CD4-positive, alpha-beta T cell (primary cell): Measurements from ENCODE around the gene ABCG1. TPM values are rescaled to one million over a fixed set of nuclear protein-coding genes. Genes with fewer than 3 reads are reported as not detected.
A peak's percentile ranks its signal among the peaks of the same experiment; 100 is the strongest.

Source experiments
- ATAC-seq: fragments of 200-7000 bp; cut with Tn5 transposase; one replicate; pipeline ENCODE4 v1.10.0; 2022; ENCODE audit warnings: mild to moderate bottlenecking; ENCODE audit not compliant: poor library complexity
- CTCF ChIA-PET: fragments of 350-600 bp; sonication (Branson Sonifier 250); formaldehyde crosslinking; loops from one replicate; lab custom pipeline; 2021; ENCODE audit warnings: antibody characterized with exemption, inconsistent platforms; lab: Charles Lee
- POLR2A ChIA-PET: fragments of 350-600 bp; sonication (Branson Sonifier 250); formaldehyde crosslinking; loops from one replicate; lab custom pipeline; 2021; ENCODE audit warnings: antibody characterized with exemption, inconsistent platforms; lab: Charles Lee
- DNase-seq, 14 experiments: peaks; one replicate each; pipeline ENCODE4 v3.0.0-alpha.2; 2013 to 2020; ENCODE audit warnings: mixed read lengths in 2 of 14
- H3K27ac ChIP-seq, 2 donors: one replicate each; pipeline versions ENCODE4 v1.5.1 to v1.7.0; 2013; ENCODE audit warnings: low read length in 2 of 2, low read depth in 1 of 2, mild to moderate bottlenecking in 1 of 2
- H3K27me3 ChIP-seq, 2 experiments: 1 replicate in 1 of 2; 2 replicates in 1 of 2; pipeline versions ENCODE4 v1.6.1 to v1.7.0; 2013; ENCODE audit warnings: low read length in 2 of 2, control low read depth in 1 of 2, mild to moderate bottlenecking in 1 of 2, moderate library complexity in 1 of 2; ENCODE audit not compliant: insufficient read depth in 2 of 2, control insufficient read depth in 1 of 2
- H3K36me3 ChIP-seq: one replicate; pipeline ENCODE4 v1.6.1; 2013; ENCODE audit warnings: low read length, control low read depth; ENCODE audit not compliant: insufficient read depth
- H3K4me1 ChIP-seq: one replicate; pipeline ENCODE4 v1.6.1; 2013; ENCODE audit warnings: low read length, control low read depth; ENCODE audit not compliant: insufficient read depth
- H3K4me3 ChIP-seq: one replicate; pipeline ENCODE4 v1.5.1; 2013; ENCODE audit warnings: mild to moderate bottlenecking, low read length, moderate library complexity
- H3K9me3 ChIP-seq, 2 experiments: 1 replicate in 1 of 2; 2 replicates in 1 of 2; pipeline versions ENCODE4 v1.6.1 to v1.7.0; 2013; ENCODE audit warnings: low read length in 2 of 2, mild to moderate bottlenecking in 2 of 2, control low read depth in 1 of 2, moderate library complexity in 1 of 2; ENCODE audit not compliant: control insufficient read depth in 1 of 2, insufficient read depth in 1 of 2
- H3K27ac Mint-ChIP-seq: one replicate; pipeline ENCODE4 v1.8.0; 2020; ENCODE audit warnings: mixed read lengths
- H3K27me3 Mint-ChIP-seq: one replicate; pipeline ENCODE4 v1.8.0; 2021; ENCODE audit warnings: mixed read lengths
- H3K36me3 Mint-ChIP-seq: one replicate; pipeline ENCODE4 v1.8.0; 2021; ENCODE audit warnings: low read depth, mixed read lengths
- H3K4me1 Mint-ChIP-seq: one replicate; pipeline ENCODE4 v1.8.0; 2021; ENCODE audit warnings: low read depth, mixed read lengths
- H3K4me3 Mint-ChIP-seq: one replicate; pipeline ENCODE4 v1.8.0; 2020; ENCODE audit warnings: mild to moderate bottlenecking, mixed read lengths
- H3K9me3 Mint-ChIP-seq: one replicate; pipeline ENCODE4 v1.8.0; 2020; ENCODE audit warnings: mixed read lengths
- CTCF ChIP-seq: fragments of 200-600 bp; IDR thresholded peaks from one replicate; pipeline ENCODE4 v1.8.0; 2022; ENCODE audit warnings: antibody characterized with exemption, mild to moderate bottlenecking
- intact Hi-C, 2 experiments: fragments of 100-400 bp; cut with DNase I in 1 of 2; cut with micrococcal nuclease in 1 of 2; formaldehyde crosslinking; loops; one replicate each; pipeline versions ENCODE4 v1.15.1 to v1.9.0; 2023 to 2025; cut with DNase I, micrococcal nuclease
- total RNA-seq, 174 experiments: library from RNA in 2 of 174; stranded (reverse) in 2 of 174; gene quantifications; one replicate each; pipeline ENCODE4 v1.2.3 and lab custom pipeline; 2021 to 2026

The ABCG1 gene
- total RNA-seq, 2 experiments from 2014 or later: 109 to 116 TPM

GRCh38 chr21:42252325-42252654 is 33.4 kb downstream of the ABCG1 start:
- H3K9me3 Mint-ChIP-seq: no peaks in the 10 kb centered on the region
- no peak overlapping the region for H3K4me3 Mint-ChIP-seq
- no peak for ATAC-seq
- ChIA-PET POLR2A (interaction anchor here (1.2 kb wide), 1 partner anchor 14 kb away, joined by 3 read pairs; no protein-coding TSS in a partner anchor), CTCF (interaction anchor here (0.7 kb wide), 1 partner anchor 8 kb away, joined by 3 read pairs; no protein-coding TSS in a partner anchor)
- H3K27ac ChIP-seq: no peak overlapping the region
- peaks cover 24% of the 10 kb centered on the region for H3K4me1 ChIP-seq
- no peaks in the 10 kb centered on the region for H3K27me3 Mint-ChIP-seq
- H3K27me3 ChIP-seq: no peaks in the 10 kb centered on the region
- peak overlapping the region; percentile 53 for H3K27ac Mint-ChIP-seq
- no peak for DNase-seq
- peaks cover 8% of the 10 kb centered on the region for H3K36me3 ChIP-seq
- peaks cover 74% of the 10 kb centered on the region for H3K4me1 Mint-ChIP-seq
- intact Hi-C loops: no loop called here
- H3K36me3 Mint-ChIP-seq: peaks cover 20% of the 10 kb centered on the region
- no peak for TF ChIP-seq CTCF
- H3K9me3 ChIP-seq: no peaks in the 10 kb centered on the region
- H3K4me3 ChIP-seq: no peak overlapping the region

- H3K27ac ChIP-seq: no peak overlapping the region
- H3K27ac Mint-ChIP-seq: peak overlapping the region; percentile 58
- H3K9me3 ChIP-seq: no peaks in the 10 kb centered on the region
- ATAC-seq (no peak), DNase-seq (no peak)
- H3K27me3 Mint-ChIP-seq: no peaks in the 10 kb centered on the region
- peaks cover 4% of the 10 kb centered on the region for H3K36me3 ChIP-seq
- H3K27me3 ChIP-seq: no peaks in the 10 kb centered on the region
- intact Hi-C loops: no loop called here
- POLR2A ChIA-PET: interaction anchor here (1.2 kb wide), 1 partner anchor 15 kb away, joined by 3 read pairs; no protein-coding TSS in a partner anchor
- H3K4me3 ChIP-seq: no peak overlapping the region
- no peaks in the 10 kb centered on the region for H3K9me3 Mint-ChIP-seq
- TF ChIP-seq CTCF: no peak
- peaks cover 21% of the 10 kb centered on the region for H3K4me1 ChIP-seq
- H3K36me3 Mint-ChIP-seq: peaks cover 14% of the 10 kb centered on the region
- no peak overlapping the region for H3K4me3 Mint-ChIP-seq
- H3K4me1 Mint-ChIP-seq: peaks cover 75% of the 10 kb centered on the region
- CTCF ChIA-PET: interaction anchor here (0.7 kb wide), 1 partner anchor 8 kb away, joined by 3 read pairs; no protein-coding TSS in a partner anchor
Observed at GRCh38 chr21:42252778-42253340, 33.9 kb downstream of the ABCG1 start.

GRCh38 chr21:42253466-42253865 is 34.5 kb downstream of the ABCG1 start:
- H3K27ac Mint-ChIP-seq: peak overlapping the region; percentile 44
- Histone ChIP-seq H3K4me3 (no peak overlapping the region), H3K9me3 (no peaks in the 10 kb centered on the region), H3K27me3 (no peaks in the 10 kb centered on the region), H3K27ac (no peak overlapping the region), H3K4me1 (peaks cover 24% of the 10 kb centered on the region), H3K36me3 (peaks cover 4% of the 10 kb centered on the region)
- ChIA-PET CTCF (no interaction called here), POLR2A (no interaction called here)
- H3K27me3 Mint-ChIP-seq: no peaks in the 10 kb centered on the region
- DNase-seq: no peak
- H3K4me1 Mint-ChIP-seq: peaks cover 73% of the 10 kb centered on the region
- peaks cover 10% of the 10 kb centered on the region for H3K36me3 Mint-ChIP-seq
- TF ChIP-seq CTCF: no peak
- no peak overlapping the region for H3K4me3 Mint-ChIP-seq
- ATAC-seq: no peak
- no peaks in the 10 kb centered on the region for H3K9me3 Mint-ChIP-seq
- intact Hi-C loops: no loop called here
